Suppressor macrophage treated with lipopolysaccharide for 4 hours (primary cell): ENCODE results near the gene KIFC3.

Experiments used
- DNase-seq: peaks from one replicate; pipeline ENCODE4 v3.0.0-alpha.2; 2020

The KIFC3 gene

DNA sequence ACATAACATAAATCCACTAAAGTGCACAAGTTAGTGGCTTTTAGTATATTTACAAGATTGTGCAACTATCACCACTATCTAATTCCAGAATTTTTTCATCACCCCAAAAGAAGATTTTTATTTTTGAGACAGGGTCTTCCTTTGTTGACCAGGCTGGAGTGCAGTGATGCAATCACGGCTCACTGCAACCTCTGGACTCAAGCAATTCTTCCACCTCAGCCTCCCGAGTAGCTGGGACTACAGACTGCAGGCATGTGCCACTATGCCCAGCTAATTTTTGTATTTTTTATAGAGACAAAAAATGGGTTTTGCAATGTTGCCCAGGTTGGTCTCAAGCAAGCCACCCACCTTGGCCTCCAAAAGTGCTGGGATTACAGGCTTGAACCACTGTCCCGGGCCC, 92.6 kb downstream of the KIFC3 start:
- DNase-seq, result no peak
